HEK293 (cell line): ENCODE data around the gene CTF1.

ENCODE experiments used
- GLI2 ChIP-seq: fragments of 450-650 bp; formaldehyde crosslinking; IDR thresholded peaks from 2 replicates; pipeline ENCODE4; 2017; ENCODE audit warnings: missing biosample characterization, missing genetic modification characterization, low read depth, borderline replicate concordance
- GLIS2 ChIP-seq: fragments of 450-650 bp; formaldehyde crosslinking; IDR thresholded peaks from 2 replicates; pipeline ENCODE4 v1.5.1; 2016; ENCODE audit warnings: missing biosample characterization, missing genetic modification characterization
- INSM2 ChIP-seq: fragments of 450-650 bp; formaldehyde crosslinking; IDR thresholded peaks from 2 replicates; pipeline ENCODE4 v1.5.1; 2016; ENCODE audit warnings: missing biosample characterization, missing genetic modification characterization
- MZF1 ChIP-seq: fragments of 450-650 bp; formaldehyde crosslinking; IDR thresholded peaks from 2 replicates; pipeline ENCODE4 v1.5.1; 2017; ENCODE audit warnings: missing biosample characterization, missing genetic modification characterization, borderline replicate concordance
- PRDM2 ChIP-seq: fragments of 450-650 bp; formaldehyde crosslinking; IDR thresholded peaks from 2 replicates; pipeline ENCODE4 v1.5.1; 2016; ENCODE audit warnings: missing biosample characterization, missing genetic modification characterization, borderline replicate concordance
- PRDM6 ChIP-seq: fragments of 450-650 bp; formaldehyde crosslinking; IDR thresholded peaks from 2 replicates; pipeline ENCODE4 v1.5.1; 2017; ENCODE audit warnings: missing biosample characterization, missing genetic modification characterization
- SCRT2 ChIP-seq: fragments of 450-650 bp; formaldehyde crosslinking; IDR thresholded peaks from 2 replicates; pipeline ENCODE4 v1.5.1; 2016; ENCODE audit warnings: missing biosample characterization, missing genetic modification characterization
- ZBTB20 ChIP-seq: fragments of 450-650 bp; formaldehyde crosslinking; IDR thresholded peaks from 2 replicates; pipeline ENCODE4 v1.5.1; 2016; ENCODE audit warnings: missing biosample characterization, missing genetic modification characterization
- ZFP3 ChIP-seq: fragments of 450-650 bp; formaldehyde crosslinking; IDR thresholded peaks from 2 replicates; pipeline ENCODE4 v1.5.1; 2016; ENCODE audit warnings: low read depth, missing biosample characterization, missing genetic modification characterization
- ZNF157 ChIP-seq: fragments of 450-650 bp; formaldehyde crosslinking; IDR thresholded peaks from 2 replicates; pipeline ENCODE4 v1.5.1; 2016; ENCODE audit warnings: missing biosample characterization, missing genetic modification characterization
- ZNF174 ChIP-seq: fragments of 450-650 bp; formaldehyde crosslinking; IDR thresholded peaks from 2 replicates; pipeline ENCODE4 v1.5.0; 2017; ENCODE audit warnings: missing biosample characterization, mild to moderate bottlenecking, missing genetic modification characterization
- ZNF184 ChIP-seq: fragments of 450-650 bp; IDR thresholded peaks from 2 replicates; pipeline ENCODE4 v1.5.1; 2018; ENCODE audit warnings: missing biosample characterization, mild to moderate bottlenecking, missing genetic modification characterization
- ZNF274 ChIP-seq, 2 experiments: fragments of 200-500 bp in 1 of 2; fragments of 450-650 bp in 1 of 2; sonication (Bioruptor generic) in 1 of 2; formaldehyde crosslinking in 1 of 2; IDR thresholded peaks; 2 replicates each; pipeline versions ENCODE4 v1.5.1 to v1.6.1; 2014 to 2016; ENCODE audit warnings: borderline replicate concordance in 1 of 2, inconsistent platforms in 1 of 2, low read length in 1 of 2, missing biosample characterization in 1 of 2, missing genetic modification characterization in 1 of 2
- ZNF302 ChIP-seq: fragments of 450-650 bp; formaldehyde crosslinking; IDR thresholded peaks from 2 replicates; pipeline ENCODE4 v1.5.1; 2016; ENCODE audit warnings: missing biosample characterization, missing genetic modification characterization, low read depth
- ZNF341 ChIP-seq: fragments of 450-650 bp; formaldehyde crosslinking; IDR thresholded peaks from 2 replicates; pipeline ENCODE4; 2016; ENCODE audit warnings: low read depth, missing biosample characterization, missing genetic modification characterization
- ZNF37A ChIP-seq: fragments of 450-650 bp; IDR thresholded peaks from 2 replicates; pipeline ENCODE4 v1.5.1; 2018; ENCODE audit warnings: missing biosample characterization, missing genetic modification characterization
- ZNF394 ChIP-seq: fragments of 450-650 bp; formaldehyde crosslinking; IDR thresholded peaks from 2 replicates; pipeline ENCODE4 v1.5.1; 2016; ENCODE audit warnings: missing biosample characterization, missing genetic modification characterization, mild to moderate bottlenecking, moderate library complexity, borderline replicate concordance
- ZNF404 ChIP-seq: fragments of 450-650 bp; formaldehyde crosslinking; IDR thresholded peaks from 2 replicates; pipeline ENCODE4 v1.5.1; 2017; ENCODE audit warnings: missing biosample characterization, missing genetic modification characterization
- ZNF488 ChIP-seq: fragments of 450-650 bp; formaldehyde crosslinking; IDR thresholded peaks from 2 replicates; pipeline ENCODE4 v1.5.1; 2016; ENCODE audit warnings: missing biosample characterization, missing genetic modification characterization
- ZNF510 ChIP-seq: fragments of 450-650 bp; formaldehyde crosslinking; IDR thresholded peaks from 2 replicates; pipeline ENCODE4 v1.5.1; 2018; ENCODE audit warnings: mild to moderate bottlenecking, missing genetic modification characterization, missing biosample characterization; ENCODE audit not compliant: insufficient replicate concordance
- ZNF530 ChIP-seq: fragments of 450-650 bp; formaldehyde crosslinking; IDR thresholded peaks from 2 replicates; pipeline ENCODE4 v1.5.1; 2016; ENCODE audit warnings: low read depth, missing biosample characterization, missing genetic modification characterization
- ZNF544 ChIP-seq: fragments of 450-650 bp; formaldehyde crosslinking; IDR thresholded peaks from 2 replicates; pipeline ENCODE4 v1.5.0; 2017; ENCODE audit warnings: missing biosample characterization, missing genetic modification characterization
- ZNF561 ChIP-seq: fragments of 450-650 bp; IDR thresholded peaks from 2 replicates; pipeline ENCODE4 v1.5.1; 2018; ENCODE audit warnings: missing biosample characterization, missing genetic modification characterization, borderline replicate concordance
- ZNF658 ChIP-seq: fragments of 450-650 bp; formaldehyde crosslinking; IDR thresholded peaks from 2 replicates; pipeline ENCODE4; 2016; ENCODE audit warnings: missing biosample characterization, missing genetic modification characterization
- ZNF704 ChIP-seq: fragments of 450-650 bp; formaldehyde crosslinking; IDR thresholded peaks from 2 replicates; pipeline ENCODE4 v1.5.1; 2016; ENCODE audit warnings: missing biosample characterization, missing genetic modification characterization
- ZSCAN4 ChIP-seq: fragments of 450-650 bp; formaldehyde crosslinking; IDR thresholded peaks from 2 replicates; pipeline ENCODE4 v1.5.1; 2017; ENCODE audit warnings: missing biosample characterization, missing genetic modification characterization
- ZXDB ChIP-seq: fragments of 450-650 bp; formaldehyde crosslinking; IDR thresholded peaks from 2 replicates; pipeline ENCODE4 v1.5.1; 2016; ENCODE audit warnings: missing biosample characterization, missing genetic modification characterization

The CTF1 gene

GRCh38 chr16:30896261-30896888 is at the start of gene CTF1 (continued):
- no peak for TF ChIP-seq INSM2 (tag by site-specific recombination)
- TF ChIP-seq ZNF394 (tag by site-specific recombination) = no peak
- no peak for TF ChIP-seq ZNF510 (tag by site-specific recombination)
- no peak for TF ChIP-seq ZNF704 (tag by site-specific recombination)
- TF ChIP-seq ZSCAN4 (tag by site-specific recombination) = no peak; the same call in 1 of the 2 replicates
- no peak for TF ChIP-seq PRDM6 (tag by site-specific recombination)
- TF ChIP-seq ZNF544 (tag by site-specific recombination) = no peak
- no peak for TF ChIP-seq ZNF184
- TF ChIP-seq ZNF274 (IDR thresholded peaks at IDR 0.05; ENCODE audit: low read length) = no peak
- TF ChIP-seq ZNF274 (tag by site-specific recombination; IDR thresholded peaks at IDR 0.05; ENCODE audit: borderline replicate concordance) = no peak
- no peak for TF ChIP-seq SCRT2 (tag by site-specific recombination)
- TF ChIP-seq ZNF488 (tag by site-specific recombination) = no peak
- TF ChIP-seq ZFP3 (tag by site-specific recombination) = no peak
- no peak for TF ChIP-seq ZNF404
- no peak for TF ChIP-seq GLI2 (tag by site-specific recombination)
- peak; percentile 99 for TF ChIP-seq ZNF341
- TF ChIP-seq ZNF658 (tag by site-specific recombination) = no peak
- TF ChIP-seq PRDM2 (tag by site-specific recombination) = no peak
- no peak for TF ChIP-seq ZNF302 (tag by site-specific recombination)
- peak; percentile 83 for TF ChIP-seq GLIS2
- TF ChIP-seq ZNF530 (tag by site-specific recombination) = no peak
- no peak for TF ChIP-seq ZNF37A (tag by site-specific recombination)
- TF ChIP-seq ZNF561 = no peak
- no peak for TF ChIP-seq ZNF174
- no peak for TF ChIP-seq MZF1 (tag by site-specific recombination)
- peak; percentile 53; the same call in 1 of the 2 replicates for TF ChIP-seq ZXDB
- TF ChIP-seq ZBTB20 (tag by site-specific recombination) = peak; percentile 65; the same call in 1 of the 2 replicates
- TF ChIP-seq ZNF157 (tag by site-specific recombination) = no peak
